HL-60 (cell line): ENCODE data around the gene SNRPD3.

ENCODE experiments used
- DNase-seq, 2 experiments: peaks; one replicate each; pipeline ENCODE4 v3.0.0-alpha.2; 2010 to 2020; ENCODE audit warnings: low read depth in 1 of 2, low spot score in 1 of 2
- H3K27ac ChIP-seq: fragments of 250-450 bp; sonication (Bioruptor Pico); replicated peaks from 2 replicates; pipeline ENCODE4 v1.5.1; 2020; ENCODE audit warnings: mild to moderate bottlenecking, moderate library complexity
- H3K27me3 ChIP-seq: fragments of 250-450 bp; sonication (Bioruptor Pico); 2 replicates; pipeline ENCODE4 v1.5.1; 2021; ENCODE audit warnings: mild to moderate bottlenecking, moderate library complexity; ENCODE audit not compliant: insufficient read depth, poor library complexity, severe bottlenecking
- H3K4me3 ChIP-seq: replicated peaks from 2 replicates; pipeline ENCODE4 v1.5.1; 2011; ENCODE audit warnings: mild to moderate bottlenecking, control low read depth, low read length; ENCODE audit not compliant: insufficient read depth
- GABPA ChIP-seq: IDR thresholded peaks from 2 replicates; pipeline ENCODE4 v1.6.1; 2012; ENCODE audit warnings: low read depth
- POLR2AphosphoS5 ChIP-seq: IDR thresholded peaks from 2 replicates; pipeline ENCODE4 v1.6.1; 2012; ENCODE audit warnings: low read depth
- SPI1 ChIP-seq: IDR thresholded peaks from 2 replicates; pipeline ENCODE4 v1.6.1; 2012; ENCODE audit warnings: low read depth, mild to moderate bottlenecking, borderline replicate concordance
- TF ChIP-seq, protein P1 (sequence below): IDR thresholded peaks from one replicate; pipeline ENCODE4 v1.5.1; 2011; ENCODE audit warnings: low read length, control low read depth, inconsistent platforms; ENCODE audit not compliant: insufficient read depth
- TF ChIP-seq, protein P2 (sequence below): IDR thresholded peaks from 2 replicates; pipeline ENCODE4 v1.6.1; 2012; ENCODE audit warnings: low read depth; ENCODE audit not compliant: insufficient replicate concordance

SNRPD3 gene

DNA sequence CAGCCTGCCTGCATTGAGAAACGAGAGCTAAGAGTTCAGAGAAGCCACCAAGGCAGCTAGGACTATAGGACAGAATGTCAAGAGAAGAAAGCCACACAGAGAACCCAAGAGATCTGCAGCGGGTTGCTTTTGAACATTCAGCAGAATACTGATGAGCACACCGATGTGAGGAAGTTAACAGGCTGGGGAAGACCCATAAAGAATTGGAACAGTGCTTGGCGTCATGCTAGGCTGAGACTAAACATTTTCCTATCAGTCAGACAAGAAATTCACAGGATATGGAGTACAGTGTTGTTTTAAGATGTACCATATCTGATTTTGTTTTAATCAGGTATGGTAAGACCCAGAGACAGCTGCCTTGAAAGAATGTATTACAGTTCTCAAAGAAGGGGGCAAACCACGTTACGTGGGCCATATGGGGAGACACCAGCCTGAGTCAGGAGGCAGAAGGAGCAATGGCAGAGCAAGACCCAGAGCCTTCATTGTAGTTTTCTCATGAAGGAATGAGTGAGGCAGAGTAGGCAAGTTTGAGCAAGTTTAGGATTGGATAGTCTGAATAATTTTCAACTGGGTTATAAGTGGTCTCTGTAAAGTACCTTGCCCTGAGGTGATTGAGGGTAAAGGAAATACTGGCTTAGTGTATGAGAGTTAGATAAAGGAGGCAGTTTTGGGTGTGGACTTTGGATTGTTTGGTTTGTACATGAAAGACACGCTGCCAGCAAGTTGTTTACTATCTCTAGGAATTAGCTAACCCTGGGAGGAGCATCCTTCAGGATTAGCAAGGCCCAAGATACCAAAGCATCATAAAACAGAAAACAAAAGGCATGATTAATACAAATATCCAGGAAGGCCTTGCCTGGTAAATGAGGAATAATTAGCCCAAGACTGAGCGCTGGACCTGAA lies 22.8 kb downstream of the SNRPD3 start:
- TF ChIP-seq, protein P1, sequence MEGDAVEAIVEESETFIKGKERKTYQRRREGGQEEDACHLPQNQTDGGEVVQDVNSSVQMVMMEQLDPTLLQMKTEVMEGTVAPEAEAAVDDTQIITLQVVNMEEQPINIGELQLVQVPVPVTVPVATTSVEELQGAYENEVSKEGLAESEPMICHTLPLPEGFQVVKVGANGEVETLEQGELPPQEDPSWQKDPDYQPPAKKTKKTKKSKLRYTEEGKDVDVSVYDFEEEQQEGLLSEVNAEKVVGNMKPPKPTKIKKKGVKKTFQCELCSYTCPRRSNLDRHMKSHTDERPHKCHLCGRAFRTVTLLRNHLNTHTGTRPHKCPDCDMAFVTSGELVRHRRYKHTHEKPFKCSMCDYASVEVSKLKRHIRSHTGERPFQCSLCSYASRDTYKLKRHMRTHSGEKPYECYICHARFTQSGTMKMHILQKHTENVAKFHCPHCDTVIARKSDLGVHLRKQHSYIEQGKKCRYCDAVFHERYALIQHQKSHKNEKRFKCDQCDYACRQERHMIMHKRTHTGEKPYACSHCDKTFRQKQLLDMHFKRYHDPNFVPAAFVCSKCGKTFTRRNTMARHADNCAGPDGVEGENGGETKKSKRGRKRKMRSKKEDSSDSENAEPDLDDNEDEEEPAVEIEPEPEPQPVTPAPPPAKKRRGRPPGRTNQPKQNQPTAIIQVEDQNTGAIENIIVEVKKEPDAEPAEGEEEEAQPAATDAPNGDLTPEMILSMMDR, result no peak
- peak; percentile 32; the same call in 1 of the 2 replicates for TF ChIP-seq POLR2AphosphoS5
- no peak for DNase-seq
- H3K27me3 ChIP-seq, result no peaks in the 10 kb centered on the region
- H3K27ac ChIP-seq, result no peak overlapping the region
- H3K4me3 ChIP-seq, result no peak overlapping the region

DNA sequence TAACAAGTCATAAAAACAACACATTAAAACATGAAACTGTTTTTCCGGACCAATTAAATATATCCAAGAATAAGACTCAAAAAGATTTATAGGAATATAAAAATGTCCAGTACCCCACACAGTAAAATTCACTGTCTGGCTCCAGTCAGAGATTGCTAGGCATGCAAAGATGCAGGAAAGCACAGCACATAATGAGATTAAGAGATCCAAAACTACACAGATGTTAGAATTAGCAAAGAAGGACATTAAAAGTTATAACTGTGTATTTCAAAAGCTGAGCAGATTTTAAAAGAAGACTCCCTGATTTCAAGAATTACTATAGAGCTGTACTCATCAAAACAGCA lies 23.4 kb downstream of the SNRPD3 start:
- TF ChIP-seq POLR2AphosphoS5 (no peak), GABPA (no peak), SPI1 (no peak)
- TF ChIP-seq, protein P1, result no peak
- TF ChIP-seq, protein P2, sequence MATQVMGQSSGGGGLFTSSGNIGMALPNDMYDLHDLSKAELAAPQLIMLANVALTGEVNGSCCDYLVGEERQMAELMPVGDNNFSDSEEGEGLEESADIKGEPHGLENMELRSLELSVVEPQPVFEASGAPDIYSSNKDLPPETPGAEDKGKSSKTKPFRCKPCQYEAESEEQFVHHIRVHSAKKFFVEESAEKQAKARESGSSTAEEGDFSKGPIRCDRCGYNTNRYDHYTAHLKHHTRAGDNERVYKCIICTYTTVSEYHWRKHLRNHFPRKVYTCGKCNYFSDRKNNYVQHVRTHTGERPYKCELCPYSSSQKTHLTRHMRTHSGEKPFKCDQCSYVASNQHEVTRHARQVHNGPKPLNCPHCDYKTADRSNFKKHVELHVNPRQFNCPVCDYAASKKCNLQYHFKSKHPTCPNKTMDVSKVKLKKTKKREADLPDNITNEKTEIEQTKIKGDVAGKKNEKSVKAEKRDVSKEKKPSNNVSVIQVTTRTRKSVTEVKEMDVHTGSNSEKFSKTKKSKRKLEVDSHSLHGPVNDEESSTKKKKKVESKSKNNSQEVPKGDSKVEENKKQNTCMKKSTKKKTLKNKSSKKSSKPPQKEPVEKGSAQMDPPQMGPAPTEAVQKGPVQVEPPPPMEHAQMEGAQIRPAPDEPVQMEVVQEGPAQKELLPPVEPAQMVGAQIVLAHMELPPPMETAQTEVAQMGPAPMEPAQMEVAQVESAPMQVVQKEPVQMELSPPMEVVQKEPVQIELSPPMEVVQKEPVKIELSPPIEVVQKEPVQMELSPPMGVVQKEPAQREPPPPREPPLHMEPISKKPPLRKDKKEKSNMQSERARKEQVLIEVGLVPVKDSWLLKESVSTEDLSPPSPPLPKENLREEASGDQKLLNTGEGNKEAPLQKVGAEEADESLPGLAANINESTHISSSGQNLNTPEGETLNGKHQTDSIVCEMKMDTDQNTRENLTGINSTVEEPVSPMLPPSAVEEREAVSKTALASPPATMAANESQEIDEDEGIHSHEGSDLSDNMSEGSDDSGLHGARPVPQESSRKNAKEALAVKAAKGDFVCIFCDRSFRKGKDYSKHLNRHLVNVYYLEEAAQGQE, result no peak
- H3K27me3 ChIP-seq, result no peaks in the 10 kb centered on the region
- no peak for DNase-seq
- no peak overlapping the region for H3K4me3 ChIP-seq
- H3K27ac ChIP-seq, result no peak overlapping the region

DNA sequence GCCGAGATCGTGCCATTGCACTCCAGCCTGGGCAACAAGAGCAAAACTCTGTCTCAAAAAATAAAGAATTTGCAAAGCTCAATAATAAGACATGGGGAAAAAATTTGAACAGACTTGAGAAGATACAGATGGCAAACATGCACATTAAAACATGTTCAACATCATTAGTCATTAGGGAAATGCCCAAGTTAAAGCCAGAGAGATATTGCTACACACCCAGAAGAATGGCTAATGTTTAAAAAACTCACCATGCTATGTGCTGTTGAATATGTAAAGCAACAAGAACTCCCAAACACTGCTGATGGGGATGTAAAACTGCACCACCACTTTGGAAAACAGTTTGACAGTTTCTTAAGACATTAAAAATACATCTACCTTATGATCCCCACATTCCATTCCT lies 24.5 kb downstream of the SNRPD3 start:
- DNase-seq, result no peak
- Histone ChIP-seq H3K27me3 (no peaks in the 10 kb centered on the region), H3K27ac (no peak overlapping the region), H3K4me3 (no peak overlapping the region)
- TF ChIP-seq POLR2AphosphoS5 (no peak), SPI1 (no peak), GABPA (no peak)
- TF ChIP-seq, protein P2, result no peak
- TF ChIP-seq, protein P1, result no peak
